HL-60 (cell line): ENCODE data around the gene FREM3.
"Not testable (repeated sequence)": the region's sequence is repeated elsewhere in the genome, so short reads cannot be mapped to it uniquely, and the experiment has no call there.

Experiments used
- DNase-seq, 2 experiments: peaks; one replicate each; pipeline ENCODE4 v3.0.0-alpha.2; 2010 to 2020; ENCODE audit warnings: low read depth in 1 of 2, low spot score in 1 of 2
- H3K27ac ChIP-seq: fragments of 250-450 bp; sonication (Bioruptor Pico); replicated peaks from 2 replicates; pipeline ENCODE4 v1.5.1; 2020; ENCODE audit warnings: mild to moderate bottlenecking, moderate library complexity
- H3K27me3 ChIP-seq: fragments of 250-450 bp; sonication (Bioruptor Pico); 2 replicates; pipeline ENCODE4 v1.5.1; 2021; ENCODE audit warnings: mild to moderate bottlenecking, moderate library complexity; ENCODE audit not compliant: insufficient read depth, poor library complexity, severe bottlenecking
- H3K4me3 ChIP-seq: replicated peaks from 2 replicates; pipeline ENCODE4 v1.5.1; 2011; ENCODE audit warnings: mild to moderate bottlenecking, control low read depth, low read length; ENCODE audit not compliant: insufficient read depth
- GABPA ChIP-seq: IDR thresholded peaks from 2 replicates; pipeline ENCODE4 v1.6.1; 2012; ENCODE audit warnings: low read depth
- POLR2AphosphoS5 ChIP-seq: IDR thresholded peaks from 2 replicates; pipeline ENCODE4 v1.6.1; 2012; ENCODE audit warnings: low read depth
- SPI1 ChIP-seq: IDR thresholded peaks from 2 replicates; pipeline ENCODE4 v1.6.1; 2012; ENCODE audit warnings: low read depth, mild to moderate bottlenecking, borderline replicate concordance
- TF ChIP-seq, protein P1 (sequence below): IDR thresholded peaks from one replicate; pipeline ENCODE4 v1.5.1; 2011; ENCODE audit warnings: low read length, control low read depth, inconsistent platforms; ENCODE audit not compliant: insufficient read depth
- TF ChIP-seq, protein P2 (sequence below): IDR thresholded peaks from 2 replicates; pipeline ENCODE4 v1.6.1; 2012; ENCODE audit warnings: low read depth; ENCODE audit not compliant: insufficient replicate concordance

FREM3 gene

DNA sequence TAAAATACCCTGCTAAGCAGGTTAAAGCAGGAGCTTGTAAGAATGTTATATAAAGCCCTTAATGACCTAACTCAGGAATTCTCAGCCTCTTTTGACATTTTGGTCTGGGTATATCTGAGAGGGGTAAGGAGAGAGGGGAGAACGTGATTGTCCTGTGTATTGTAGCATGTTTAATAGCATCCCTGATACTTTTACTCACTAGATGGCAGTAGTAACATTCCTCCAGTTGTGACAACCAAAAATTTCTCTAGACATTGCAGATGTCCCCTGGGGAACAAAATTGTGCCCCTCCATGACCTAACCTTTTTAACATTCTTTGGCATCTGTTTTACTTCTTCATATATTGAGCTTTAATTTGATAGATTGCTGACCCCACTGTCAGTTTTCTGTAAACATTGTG is 169.1 kb downstream of the FREM3 start:
- no peak for DNase-seq
- Histone ChIP-seq H3K27ac (no peak overlapping the region), H3K27me3 (no peaks in the 10 kb centered on the region), H3K4me3 (no peak overlapping the region)
- TF ChIP-seq POLR2AphosphoS5 (no peak), GABPA (no peak), SPI1 (no peak)
- TF ChIP-seq, protein P1, sequence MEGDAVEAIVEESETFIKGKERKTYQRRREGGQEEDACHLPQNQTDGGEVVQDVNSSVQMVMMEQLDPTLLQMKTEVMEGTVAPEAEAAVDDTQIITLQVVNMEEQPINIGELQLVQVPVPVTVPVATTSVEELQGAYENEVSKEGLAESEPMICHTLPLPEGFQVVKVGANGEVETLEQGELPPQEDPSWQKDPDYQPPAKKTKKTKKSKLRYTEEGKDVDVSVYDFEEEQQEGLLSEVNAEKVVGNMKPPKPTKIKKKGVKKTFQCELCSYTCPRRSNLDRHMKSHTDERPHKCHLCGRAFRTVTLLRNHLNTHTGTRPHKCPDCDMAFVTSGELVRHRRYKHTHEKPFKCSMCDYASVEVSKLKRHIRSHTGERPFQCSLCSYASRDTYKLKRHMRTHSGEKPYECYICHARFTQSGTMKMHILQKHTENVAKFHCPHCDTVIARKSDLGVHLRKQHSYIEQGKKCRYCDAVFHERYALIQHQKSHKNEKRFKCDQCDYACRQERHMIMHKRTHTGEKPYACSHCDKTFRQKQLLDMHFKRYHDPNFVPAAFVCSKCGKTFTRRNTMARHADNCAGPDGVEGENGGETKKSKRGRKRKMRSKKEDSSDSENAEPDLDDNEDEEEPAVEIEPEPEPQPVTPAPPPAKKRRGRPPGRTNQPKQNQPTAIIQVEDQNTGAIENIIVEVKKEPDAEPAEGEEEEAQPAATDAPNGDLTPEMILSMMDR, result peak; percentile 21
- TF ChIP-seq, protein P2, sequence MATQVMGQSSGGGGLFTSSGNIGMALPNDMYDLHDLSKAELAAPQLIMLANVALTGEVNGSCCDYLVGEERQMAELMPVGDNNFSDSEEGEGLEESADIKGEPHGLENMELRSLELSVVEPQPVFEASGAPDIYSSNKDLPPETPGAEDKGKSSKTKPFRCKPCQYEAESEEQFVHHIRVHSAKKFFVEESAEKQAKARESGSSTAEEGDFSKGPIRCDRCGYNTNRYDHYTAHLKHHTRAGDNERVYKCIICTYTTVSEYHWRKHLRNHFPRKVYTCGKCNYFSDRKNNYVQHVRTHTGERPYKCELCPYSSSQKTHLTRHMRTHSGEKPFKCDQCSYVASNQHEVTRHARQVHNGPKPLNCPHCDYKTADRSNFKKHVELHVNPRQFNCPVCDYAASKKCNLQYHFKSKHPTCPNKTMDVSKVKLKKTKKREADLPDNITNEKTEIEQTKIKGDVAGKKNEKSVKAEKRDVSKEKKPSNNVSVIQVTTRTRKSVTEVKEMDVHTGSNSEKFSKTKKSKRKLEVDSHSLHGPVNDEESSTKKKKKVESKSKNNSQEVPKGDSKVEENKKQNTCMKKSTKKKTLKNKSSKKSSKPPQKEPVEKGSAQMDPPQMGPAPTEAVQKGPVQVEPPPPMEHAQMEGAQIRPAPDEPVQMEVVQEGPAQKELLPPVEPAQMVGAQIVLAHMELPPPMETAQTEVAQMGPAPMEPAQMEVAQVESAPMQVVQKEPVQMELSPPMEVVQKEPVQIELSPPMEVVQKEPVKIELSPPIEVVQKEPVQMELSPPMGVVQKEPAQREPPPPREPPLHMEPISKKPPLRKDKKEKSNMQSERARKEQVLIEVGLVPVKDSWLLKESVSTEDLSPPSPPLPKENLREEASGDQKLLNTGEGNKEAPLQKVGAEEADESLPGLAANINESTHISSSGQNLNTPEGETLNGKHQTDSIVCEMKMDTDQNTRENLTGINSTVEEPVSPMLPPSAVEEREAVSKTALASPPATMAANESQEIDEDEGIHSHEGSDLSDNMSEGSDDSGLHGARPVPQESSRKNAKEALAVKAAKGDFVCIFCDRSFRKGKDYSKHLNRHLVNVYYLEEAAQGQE, result no peak

DNA sequence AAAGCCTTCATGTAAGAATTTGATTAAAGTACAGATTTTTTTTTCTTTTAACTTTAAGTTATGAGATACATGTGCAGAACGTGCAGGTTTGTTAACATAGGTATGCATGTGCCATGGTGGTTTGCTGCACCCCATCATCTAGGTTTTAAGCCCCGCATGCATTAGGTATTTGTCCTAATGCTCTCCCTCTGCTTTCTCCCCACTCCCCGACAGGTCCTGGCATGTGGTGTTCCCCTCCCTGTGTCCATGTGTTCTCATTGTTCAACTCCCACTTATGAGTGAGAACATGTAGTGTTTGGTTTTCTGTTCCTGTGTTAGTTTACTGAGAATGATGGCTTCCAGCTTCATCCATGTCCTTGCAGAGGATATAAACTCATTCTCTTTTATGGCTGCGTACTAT is 172.4 kb downstream of the FREM3 start:
- not testable (repeated sequence) for H3K27ac ChIP-seq, DNase-seq, H3K27me3 ChIP-seq, H3K4me3 ChIP-seq
